Measurements from ENCODE around the gene SLC9A7.

- TF ChIP-seq EZH2 (IDR thresholded peaks at IDR 0.05) (no peak), CTCF (IDR thresholded peaks at IDR 0.05) (no peak)
These were observed 157.6 kb downstream of the SLC9A7 start for GRCh38 chrX:46601283-46601682.

All from neural progenitor cell (in vitro differentiated cells).